Measurements from ENCODE around the gene SAFB2. TPM values are rescaled to one million over a fixed set of nuclear protein-coding genes. Genes with fewer than 3 reads are reported as not detected.

Gene SAFB2
- total RNA-seq (83.7 and 85.9 TPM in 2 replicates), polyA plus RNA-seq (24.6 and 31.5 TPM in 2 replicates), polyA minus RNA-seq (39.3 and 40.2 TPM in 2 replicates), Bru-seq, nascent RNA (percentile 78 among the genes with signal in this experiment), BruChase-seq, experiment 1, labeled RNA remaining after a 6-hour chase (percentile 87 among the genes with signal in this experiment), BruChase-seq, experiment 2, labeled RNA remaining after a 2-hour chase (percentile 91 among the genes with signal in this experiment)
- polyA plus RNA-seq (2011; cell fraction: cytosol; rRNA removed) = 19.1 and 22.1 TPM in 2 replicates
- 136 and 142 TPM in 2 replicates for polyA plus RNA-seq (2011; cell fraction: nucleus; rRNA removed)
- 36.6 and 49.6 TPM in 2 replicates for polyA plus RNA-seq (2012)
- polyA minus RNA-seq (2011; cell fraction: cytosol; rRNA and poly(A)+ RNA removed) = 21.5 TPM
- 74.8 and 80.5 TPM in 2 replicates for polyA minus RNA-seq (2011; cell fraction: nucleus; rRNA and poly(A)+ RNA removed)
- long read RNA-seq, transcript SAFB2-201 (21 exons, 3,371 nt) = major isoform, 50 of 99 reads
- long read RNA-seq, partial matches to known transcripts = 19 of 99 reads
- long read RNA-seq, other reads (novel, unspliced or antisense) = 29 of 99 reads

DNA sequence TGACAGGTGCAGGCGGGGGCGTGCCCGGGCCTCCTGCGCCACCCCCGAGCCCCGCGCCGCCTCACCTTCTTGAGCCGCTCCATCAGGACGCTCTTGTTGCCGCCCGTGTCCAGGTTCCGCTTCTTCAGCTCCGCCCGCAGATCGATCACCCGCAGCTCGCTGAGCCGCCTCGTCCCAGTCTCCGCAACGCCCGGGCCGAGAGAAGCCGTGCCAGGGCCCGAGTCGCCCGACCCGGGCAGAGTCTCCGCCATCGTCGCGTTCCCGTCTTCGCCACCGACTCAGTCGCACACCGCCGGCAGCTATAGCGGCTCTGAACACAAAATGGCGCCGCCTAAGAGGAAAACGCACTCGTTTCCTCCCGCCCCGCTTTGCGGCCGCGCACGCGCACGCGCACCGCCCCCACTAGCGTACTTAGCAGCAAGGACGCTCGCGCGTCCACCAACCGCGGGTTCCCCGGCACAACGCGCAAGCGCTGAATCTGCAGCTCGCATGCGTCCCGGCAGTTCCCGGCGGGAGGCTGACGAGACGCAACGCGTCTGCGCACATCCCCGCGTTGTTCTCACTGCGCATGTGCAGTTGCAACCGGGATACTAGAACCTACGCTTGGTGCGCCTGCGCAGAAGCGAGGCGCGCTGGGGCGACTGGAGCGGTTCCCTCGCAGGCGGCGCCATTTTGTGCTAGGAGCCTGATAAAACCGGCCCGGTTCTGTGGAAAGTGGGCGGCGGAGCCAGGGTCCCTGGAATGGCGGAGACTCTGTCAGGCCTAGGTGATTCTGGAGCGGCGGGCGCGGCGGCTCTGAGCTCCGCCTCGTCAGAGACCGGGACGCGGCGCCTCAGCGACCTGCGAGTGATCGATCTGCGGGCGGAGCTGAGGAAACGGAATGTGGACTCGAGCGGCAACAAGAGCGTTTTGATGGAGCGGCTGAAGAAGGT is at the start of gene SAFB2, which contains the start of gene SAFB:
TSS of gene SAFB2 (minus strand) at position 312 of the 932 bp plus-strand sequence. CDS start at position 251, 61 bp downstream.
TSS of gene SAFB (plus strand) at position 619 of the 932 bp plus-strand sequence. CDS start at position 742, 123 bp downstream.
- H3K9me1 ChIP-seq (replicated peaks; ENCODE audit: control insufficient read depth, extremely low read depth, insufficient read depth, low read length) = no peaks in the 10 kb centered on the region
- intact Hi-C loops (cut with micrococcal nuclease) (loop anchor here (1.0 to 2.0 kb wide), 2 partner anchors 58 to 98 kb away; partner anchors contain the start of genes CATSPERD, HSD11B1L, LONP1 and MICOS13), dilution Hi-C loops (cut with MboI; ENCODE audit: extremely low pct_ligation_motif_present, low sequenced_read_pairs) (no loop called here)
- H2AFZ ChIP-seq (ENCODE audit: low read depth, low read length) = peak within 1 kb of the TSS; percentile 90
- peak within 1 kb of the TSS; percentile 90 for H3K9ac ChIP-seq (replicated peaks; ENCODE audit: extremely low read depth, insufficient read depth, low read length)
- H3K4me2 ChIP-seq (ENCODE audit: insufficient read depth, low read length) = peak within 1 kb of the TSS; percentile 92
- no peaks in the 10 kb centered on the region for H3K27me3 ChIP-seq (ENCODE audit: control insufficient read depth in 2 of 2, insufficient read depth in 2 of 2, low read length in 2 of 2)
- CTCF ChIA-PET = interaction anchor here (1.0 to 1.5 kb wide), 4 partner anchors 65 to 813 kb away, joined by 3 to 10 read pairs (median 4); partner anchors contain the start of genes CATSPERD and LONP1
- H4K20me1 ChIP-seq (replicated peaks; ENCODE audit: control insufficient read depth, extremely low read depth, insufficient read depth, low read length) = peaks cover 1% of the 10 kb centered on the region
- peak within 1 kb of the TSS; percentile 63 for H3K27ac ChIP-seq (ENCODE audit: insufficient read depth, low read depth, low read length)
- H3K4me1 ChIP-seq (ENCODE audit: control insufficient read depth, extremely low read depth, insufficient read depth, low read length) = peaks cover 28% of the 10 kb centered on the region
- peak; percentile 97 for FAIRE-seq
- H3K9me3 ChIP-seq (replicated peaks; ENCODE audit: control insufficient read depth, insufficient read depth, low read length) = no peaks in the 10 kb centered on the region
- H3K36me3 ChIP-seq (ENCODE audit: control insufficient read depth in 2 of 2, extremely low read depth in 1 of 2, insufficient read depth in 2 of 2, low read length in 2 of 2) = peaks cover 19 to 24% of the 10 kb centered on the region in 2 experiments
- TF ChIP-seq POLR2A (IDR thresholded peaks at IDR 0.05; ENCODE audit: low read depth, low read length) (peak; percentile 94), POLR2AphosphoS5 (IDR thresholded peaks at IDR 0.05; ENCODE audit: insufficient read depth, low read depth, low read length) (peak; percentile 92)
- TF ChIP-seq, protein P1, sequence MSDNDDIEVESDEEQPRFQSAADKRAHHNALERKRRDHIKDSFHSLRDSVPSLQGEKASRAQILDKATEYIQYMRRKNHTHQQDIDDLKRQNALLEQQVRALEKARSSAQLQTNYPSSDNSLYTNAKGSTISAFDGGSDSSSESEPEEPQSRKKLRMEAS (IDR thresholded peaks at IDR 0.05; ENCODE audit: insufficient read depth, insufficient read length) = peak; percentile 56
- TF ChIP-seq, protein P2, sequence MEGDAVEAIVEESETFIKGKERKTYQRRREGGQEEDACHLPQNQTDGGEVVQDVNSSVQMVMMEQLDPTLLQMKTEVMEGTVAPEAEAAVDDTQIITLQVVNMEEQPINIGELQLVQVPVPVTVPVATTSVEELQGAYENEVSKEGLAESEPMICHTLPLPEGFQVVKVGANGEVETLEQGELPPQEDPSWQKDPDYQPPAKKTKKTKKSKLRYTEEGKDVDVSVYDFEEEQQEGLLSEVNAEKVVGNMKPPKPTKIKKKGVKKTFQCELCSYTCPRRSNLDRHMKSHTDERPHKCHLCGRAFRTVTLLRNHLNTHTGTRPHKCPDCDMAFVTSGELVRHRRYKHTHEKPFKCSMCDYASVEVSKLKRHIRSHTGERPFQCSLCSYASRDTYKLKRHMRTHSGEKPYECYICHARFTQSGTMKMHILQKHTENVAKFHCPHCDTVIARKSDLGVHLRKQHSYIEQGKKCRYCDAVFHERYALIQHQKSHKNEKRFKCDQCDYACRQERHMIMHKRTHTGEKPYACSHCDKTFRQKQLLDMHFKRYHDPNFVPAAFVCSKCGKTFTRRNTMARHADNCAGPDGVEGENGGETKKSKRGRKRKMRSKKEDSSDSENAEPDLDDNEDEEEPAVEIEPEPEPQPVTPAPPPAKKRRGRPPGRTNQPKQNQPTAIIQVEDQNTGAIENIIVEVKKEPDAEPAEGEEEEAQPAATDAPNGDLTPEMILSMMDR (IDR thresholded peaks at IDR 0.05; ENCODE audit: extremely low read depth in 1 of 2, insufficient read depth in 1 of 2, low read depth in 1 of 2, low read length in 2 of 2) = no peak
- POLR2A ChIA-PET = interaction anchor here (1.3 to 1.5 kb wide), 2 partner anchors 67 to 282 kb away, joined by 3 to 7 read pairs; partner anchors contain the start of genes RPL36 and VMAC
- peak within 1 kb of the TSS; percentile 82 to 96 (median 93) for H3K4me3 ChIP-seq (replicated peaks in 1 of 3; ENCODE audit: insufficient read depth in 1 of 3, low read depth in 1 of 3, low read length in 3 of 3)
- peak; percentile 100 for DNase-seq (ENCODE audit: low read depth, low spot score)
- BruUV-seq (replicated peaks) = no TSS peak
- H3K79me2 ChIP-seq (ENCODE audit: control insufficient read depth, insufficient read depth, low read length) = peaks cover 94% of the 10 kb centered on the region

Measured in endothelial cell of umbilical vein (primary cell).